ENCODE data around the gene GALNT7.
"Not testable (repeated sequence)": the region's sequence is repeated elsewhere in the genome, so short reads cannot be mapped to it uniquely, and the experiment has no call there.

Gene GALNT7

DNA sequence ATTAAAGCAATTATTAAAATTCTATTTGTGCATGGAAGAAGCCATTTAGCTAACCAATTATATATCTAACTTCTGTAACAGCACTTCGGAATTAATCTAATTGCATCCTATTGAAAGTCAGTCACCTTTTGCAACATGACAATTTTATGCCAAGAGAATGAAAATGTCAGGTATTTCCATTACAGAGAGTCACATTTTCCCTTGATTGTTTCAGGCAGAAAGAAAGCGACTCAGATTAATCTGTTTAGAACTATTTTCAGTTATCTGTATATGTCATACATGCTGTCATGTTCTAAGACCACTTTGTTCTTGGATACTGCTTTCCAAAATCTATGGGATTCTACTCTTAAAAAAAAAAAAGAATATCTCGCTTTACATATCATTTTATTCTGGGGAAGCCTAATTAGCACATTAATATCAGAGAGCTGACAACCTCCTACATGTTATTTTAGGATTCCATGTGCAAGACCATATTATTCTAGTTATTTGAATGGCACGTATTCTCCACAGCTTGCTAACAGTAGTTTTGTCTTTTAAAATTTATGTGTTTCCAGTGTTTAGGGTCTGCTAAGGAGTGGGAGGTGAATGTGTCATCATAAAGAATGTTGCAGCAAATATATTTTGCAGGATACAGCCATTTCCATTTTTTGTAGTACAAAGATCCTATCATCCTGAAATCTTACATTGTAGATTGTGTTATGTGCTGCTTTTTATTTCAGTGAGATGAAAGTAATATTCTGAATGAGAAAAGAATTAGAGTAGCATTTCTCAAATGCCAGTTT, 31.7 kb downstream of the GALNT7 start:
- no peak for DNase-seq

DNA sequence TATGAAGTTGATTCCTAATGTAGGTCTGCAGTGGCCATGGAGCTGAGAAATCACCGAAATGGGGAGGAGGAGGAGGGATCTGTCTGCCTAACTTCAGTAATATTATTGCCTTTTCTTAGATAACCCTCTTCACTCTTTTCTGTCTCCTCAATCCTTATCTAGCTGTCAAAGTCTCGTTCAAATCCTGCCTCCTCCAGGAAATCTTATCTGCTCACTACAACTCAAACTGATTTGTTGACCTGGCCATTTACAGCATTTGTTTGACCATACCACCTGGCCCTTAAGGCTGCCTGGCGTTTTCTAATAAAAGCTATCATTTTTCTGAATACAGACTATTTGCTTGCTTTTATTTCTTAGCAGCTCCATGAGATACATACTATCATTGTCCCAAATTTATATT, 33.8 kb downstream of the GALNT7 start:
- DNase-seq = no peak

DNA sequence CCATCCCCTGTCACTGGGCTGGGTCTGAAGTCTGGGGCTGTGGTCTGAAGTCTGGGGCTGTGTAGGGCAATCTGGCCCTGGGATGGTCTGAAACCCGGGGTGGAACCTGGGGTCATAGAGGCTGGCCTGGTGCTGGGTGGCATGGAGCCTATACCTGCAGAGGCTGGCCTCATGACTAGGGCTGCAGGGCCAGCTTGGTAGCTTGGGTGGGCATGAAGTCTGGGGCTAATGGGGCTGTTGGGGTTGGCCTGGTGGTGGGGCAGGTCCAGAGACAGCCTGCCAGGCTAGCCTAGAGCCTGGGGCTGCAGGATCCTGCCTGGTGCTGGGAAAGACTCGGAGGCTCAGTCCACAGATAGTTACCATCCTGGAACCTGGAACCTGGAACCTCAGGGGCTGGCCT, 37.0 kb downstream of the GALNT7 start:
- DNase-seq = no peak

DNA sequence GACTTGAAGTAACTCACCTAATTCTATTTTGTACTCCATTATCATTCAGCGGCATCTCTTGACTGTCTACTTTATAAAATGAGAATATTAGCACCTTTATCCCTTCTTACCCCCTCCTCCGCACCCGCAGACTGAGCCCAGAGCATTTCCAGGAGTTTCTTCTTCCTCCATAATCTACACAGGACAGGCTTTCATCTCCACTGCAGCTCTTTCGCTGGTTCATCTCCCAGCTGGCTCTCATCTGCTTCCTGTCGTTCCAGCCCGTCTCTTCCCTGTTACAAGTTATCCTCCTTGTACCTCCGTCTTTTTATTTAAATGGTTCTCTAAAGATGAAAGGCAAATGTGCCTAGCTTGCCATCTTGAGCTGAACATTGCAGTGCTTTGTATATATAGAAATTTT, 39.8 kb downstream of the GALNT7 start:
- DNase-seq = no peak

DNA sequence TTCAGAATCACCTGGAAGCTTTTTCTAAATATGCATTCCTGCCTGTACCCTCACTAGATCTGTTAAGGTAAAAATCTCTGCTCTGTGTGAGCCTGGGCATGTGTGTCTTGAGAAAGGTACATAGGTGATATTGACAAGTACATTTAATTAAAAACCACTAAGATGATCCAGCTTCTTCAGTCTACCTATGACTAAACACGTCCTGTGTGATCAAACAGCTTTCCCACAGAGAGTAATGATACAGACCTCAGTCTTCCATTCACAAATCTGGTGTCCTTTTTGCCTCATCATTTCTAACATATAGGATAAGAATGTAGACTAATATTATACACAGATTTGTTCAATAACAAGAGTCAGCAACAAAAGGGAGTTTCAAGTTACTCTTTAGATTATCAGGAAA, 42.6 kb downstream of the GALNT7 start:
- DNase-seq = no peak

DNA sequence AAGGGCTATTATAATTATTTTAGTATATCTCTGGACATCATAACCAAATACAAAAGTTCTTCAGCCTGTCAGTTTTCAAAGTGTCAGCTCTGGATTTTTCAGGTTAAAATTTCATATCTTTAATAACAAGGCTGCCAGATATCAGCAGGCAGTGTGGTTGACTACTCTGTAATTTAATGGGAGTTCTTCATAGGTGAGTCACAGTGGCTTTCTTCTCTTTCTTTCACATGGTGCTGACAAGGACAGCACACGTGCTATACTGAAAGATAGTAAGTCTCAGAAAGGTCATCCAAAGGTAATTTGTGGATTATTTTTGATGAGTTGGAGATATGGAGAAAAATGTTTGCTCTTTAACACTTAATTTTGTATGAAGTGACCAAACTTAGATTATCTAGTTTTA, 43.2 kb downstream of the GALNT7 start:
- peak; percentile 37 for DNase-seq

DNA sequence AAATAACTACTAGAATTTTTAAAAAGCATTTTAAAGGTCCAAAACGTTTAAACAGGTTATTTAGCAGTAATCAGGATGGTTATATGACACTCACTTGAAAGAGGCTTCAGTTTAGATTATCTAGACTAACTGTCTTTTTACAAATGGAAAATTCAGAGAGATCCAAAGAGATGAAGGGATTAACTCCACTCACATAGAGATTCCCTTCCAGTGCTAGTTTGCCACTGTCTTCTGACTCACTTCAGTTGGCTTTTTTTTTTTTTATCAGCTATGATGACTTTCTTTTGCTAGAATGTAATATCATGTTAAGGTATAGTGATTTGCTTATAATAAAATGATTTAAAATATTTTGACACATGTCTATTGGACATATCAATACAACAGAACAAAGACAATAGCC, 43.8 kb downstream of the GALNT7 start:
- no peak for DNase-seq

DNA sequence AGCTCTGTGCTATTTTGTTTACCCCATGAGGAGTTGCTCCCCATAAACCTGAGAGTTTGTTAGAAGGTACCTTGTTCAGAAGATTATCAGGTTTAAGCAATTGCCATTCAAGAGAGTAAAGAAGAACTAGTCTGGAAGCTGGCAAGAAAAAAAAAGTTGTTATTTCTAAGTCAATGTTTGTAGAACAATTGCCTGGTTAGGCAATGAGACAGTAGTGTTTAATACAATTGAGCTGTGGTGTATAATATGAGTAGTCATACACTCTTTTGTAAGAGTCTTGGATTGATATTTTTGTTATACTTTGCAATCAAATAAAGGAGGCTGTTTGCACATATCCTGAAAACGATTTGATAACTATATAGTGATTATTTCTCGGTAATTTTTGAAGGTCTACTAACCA, 44.7 kb downstream of the GALNT7 start:
- no peak for DNase-seq

DNA sequence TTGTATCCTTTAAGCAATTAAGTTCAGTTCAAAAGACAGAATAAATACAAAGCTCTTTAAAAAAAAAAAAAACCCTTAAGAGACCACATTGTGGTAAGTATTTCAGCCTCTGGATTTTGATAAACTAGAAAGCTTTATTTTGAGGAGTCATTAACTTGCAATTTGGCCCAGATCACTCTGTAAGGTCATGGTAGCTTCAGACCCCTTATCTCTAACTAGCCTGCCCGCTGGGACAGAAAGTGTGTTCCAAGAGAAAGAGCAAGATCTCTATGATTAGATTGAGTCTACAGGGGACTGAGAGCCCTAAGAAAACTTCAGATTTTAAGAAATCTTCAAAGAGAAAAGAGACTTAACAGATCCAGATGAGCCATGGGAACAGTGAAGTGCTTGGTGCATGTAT, 45.6 kb downstream of the GALNT7 start:
- peak; percentile 68 for DNase-seq

DNA sequence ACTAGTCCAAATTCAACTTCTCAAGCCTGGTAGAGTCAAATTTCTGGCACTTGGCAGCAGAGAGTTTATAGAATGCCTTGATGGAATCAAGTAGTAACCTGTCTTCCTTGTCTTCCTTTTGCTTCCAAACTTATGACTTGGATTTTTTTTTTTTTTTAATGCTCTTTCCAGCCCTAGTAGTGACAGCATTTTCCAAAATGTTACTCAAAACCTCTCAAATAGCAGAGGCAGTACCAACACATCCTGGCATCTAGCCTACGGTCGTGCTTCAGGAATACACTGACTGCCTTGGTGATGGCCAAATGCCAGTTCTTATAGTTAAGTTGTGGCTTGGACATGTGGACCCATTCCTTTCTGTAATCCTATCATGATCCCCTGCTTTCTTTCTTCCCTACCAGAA, 46.0 kb downstream of the GALNT7 start:
- DNase-seq = no peak

DNA sequence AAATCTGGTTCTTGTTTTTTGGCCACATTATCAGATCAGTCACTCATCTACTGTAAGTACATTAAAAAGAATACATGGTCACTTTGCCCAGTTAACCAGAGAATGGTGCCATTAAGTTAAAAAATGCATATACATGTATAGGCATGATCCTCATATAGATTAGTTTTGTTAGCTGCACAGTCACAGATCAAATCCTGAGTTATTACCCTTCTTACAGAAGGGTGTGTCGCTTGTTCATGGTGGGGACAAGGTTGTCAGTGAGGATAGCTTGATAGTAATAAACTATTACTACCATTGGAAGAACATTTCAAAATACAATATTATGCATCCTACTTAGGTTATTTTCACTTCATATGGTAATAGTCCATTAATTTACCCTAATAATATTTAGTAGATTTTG, 48.5 kb downstream of the GALNT7 start:
- no peak for DNase-seq

DNA sequence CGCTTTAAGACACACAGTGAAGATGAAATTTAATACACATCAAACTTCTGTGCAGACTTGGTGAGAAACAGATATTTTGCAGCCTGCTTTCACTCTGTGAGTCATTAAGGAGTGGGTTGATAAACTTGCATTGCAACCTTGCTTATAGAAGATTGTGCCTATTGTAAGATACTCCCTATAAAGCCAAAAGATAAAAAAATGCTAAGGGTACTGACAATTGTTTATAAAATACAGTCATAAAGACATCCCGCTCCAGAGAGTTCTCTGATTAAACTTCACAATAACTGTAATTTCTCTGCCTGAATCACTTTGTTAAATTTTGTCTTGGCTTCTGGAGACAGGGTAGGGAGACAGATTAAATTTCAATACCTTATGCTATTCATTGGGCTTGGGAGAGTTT, 49.1 kb downstream of the GALNT7 start:
- DNase-seq = peak; percentile 58

DNA sequence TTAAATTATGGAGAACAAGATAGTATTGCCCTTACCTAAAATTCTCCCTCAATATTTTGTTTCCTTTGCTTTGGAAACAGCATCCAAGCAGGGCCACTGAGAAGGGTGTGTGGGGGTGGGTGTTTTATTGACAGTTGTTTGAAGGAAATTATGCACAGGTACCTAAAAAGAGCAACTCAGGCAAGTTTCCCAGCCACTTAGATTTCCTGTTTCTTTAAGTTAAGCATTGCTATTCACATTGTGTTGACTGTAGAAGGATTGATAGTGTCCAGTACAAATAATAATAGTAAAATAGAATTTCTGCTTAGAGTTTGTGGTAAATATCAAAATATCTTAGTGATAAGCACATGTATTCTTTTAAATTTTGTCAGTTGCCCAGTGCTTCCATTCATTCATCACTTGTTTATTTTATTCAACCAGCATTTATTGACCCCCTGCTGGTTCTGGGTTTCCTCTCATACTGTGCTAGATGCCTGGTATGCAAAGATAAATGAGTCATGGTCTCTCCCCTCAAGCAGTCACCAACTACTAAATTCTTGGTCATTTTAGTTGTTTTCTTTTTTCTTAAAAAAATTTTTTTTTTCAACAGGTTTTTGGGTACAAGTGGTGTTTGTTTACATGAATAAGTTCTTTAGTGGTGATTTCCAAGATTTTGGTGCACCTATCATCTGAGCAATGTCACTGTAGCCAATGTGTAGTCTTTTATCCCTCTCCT, 50.0 kb downstream of the GALNT7 start:
- peak; percentile 57 for DNase-seq

DNA sequence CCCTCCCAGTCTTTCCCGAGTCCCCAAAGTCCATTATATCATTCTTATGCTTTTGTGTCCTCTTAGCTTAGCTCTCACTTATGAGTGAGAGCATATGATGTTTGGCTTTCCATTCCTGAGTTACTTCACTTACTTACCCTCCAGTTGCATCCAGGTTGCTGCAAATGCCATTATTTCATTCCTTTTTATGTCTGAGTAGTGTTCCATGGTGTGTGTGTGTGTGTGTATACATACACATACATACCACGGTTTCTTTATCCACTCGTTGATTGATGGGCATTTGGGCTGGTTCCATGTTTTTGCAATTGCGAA, 50.5 kb downstream of the GALNT7 start:
- not testable (repeated sequence) for DNase-seq

DNA sequence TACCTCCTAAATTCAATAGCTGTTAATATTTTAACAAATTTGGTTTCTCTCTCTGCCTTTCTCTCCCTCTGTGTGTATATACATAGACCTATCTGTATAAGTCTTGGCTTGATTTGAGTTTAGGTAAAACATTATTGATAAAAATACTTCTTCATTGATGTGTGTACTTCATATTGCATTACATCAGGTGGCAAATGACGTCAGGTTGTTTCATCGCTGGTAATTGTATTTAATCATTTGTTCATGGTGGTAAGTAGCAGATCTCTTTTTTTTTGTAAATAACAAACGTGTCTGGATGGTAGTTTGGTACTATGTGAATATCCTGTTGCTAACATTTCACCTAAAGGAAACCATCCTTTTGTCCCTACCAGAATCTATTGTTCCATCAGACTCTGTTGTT, 55.1 kb downstream of the GALNT7 start:
- no peak for DNase-seq

DNA sequence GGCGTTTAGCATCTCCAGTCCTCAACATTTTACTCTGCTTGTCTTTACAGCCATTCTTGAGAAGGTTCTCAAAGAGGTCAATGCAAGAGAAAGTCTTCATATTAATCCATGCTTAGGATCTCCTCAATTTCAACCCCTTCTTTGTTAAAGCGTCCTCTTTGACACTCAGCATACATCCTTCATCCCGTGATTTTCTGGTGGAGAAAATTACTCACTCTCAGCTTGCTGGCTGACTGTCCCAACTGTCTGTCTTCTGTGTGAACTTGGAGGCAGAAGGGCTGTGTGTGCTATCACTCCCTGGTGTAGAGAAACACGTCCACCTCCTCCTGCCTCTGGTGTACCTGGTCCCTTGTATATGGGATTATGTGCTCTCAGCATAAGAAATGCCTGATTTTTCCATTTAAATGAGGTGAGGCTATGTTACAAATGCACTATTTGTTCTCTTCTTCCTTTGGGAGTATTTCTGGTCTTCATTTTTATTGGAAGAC, 57.8 kb downstream of the GALNT7 start:
- no peak for DNase-seq

DNA sequence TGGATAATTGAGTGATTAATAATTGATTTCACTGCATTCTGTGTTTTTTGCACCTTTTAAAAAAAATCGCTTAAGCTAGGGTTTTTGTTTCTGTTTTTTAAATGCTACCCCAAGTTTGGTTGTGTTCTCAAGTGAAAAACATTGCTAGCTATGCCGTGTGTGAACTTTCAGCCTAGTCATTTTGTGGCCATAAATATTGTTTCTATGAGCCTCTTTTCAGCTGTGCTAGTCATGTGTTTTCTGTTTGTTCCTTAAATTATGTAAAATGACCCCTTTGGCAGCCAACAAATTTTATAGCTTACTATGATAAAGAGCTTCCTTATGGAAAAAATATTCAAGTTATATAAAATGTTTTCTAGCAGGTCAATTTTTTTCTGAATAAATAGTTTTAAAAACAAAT, 59.1 kb downstream of the GALNT7 start:
- DNase-seq = peak; percentile 69

DNA sequence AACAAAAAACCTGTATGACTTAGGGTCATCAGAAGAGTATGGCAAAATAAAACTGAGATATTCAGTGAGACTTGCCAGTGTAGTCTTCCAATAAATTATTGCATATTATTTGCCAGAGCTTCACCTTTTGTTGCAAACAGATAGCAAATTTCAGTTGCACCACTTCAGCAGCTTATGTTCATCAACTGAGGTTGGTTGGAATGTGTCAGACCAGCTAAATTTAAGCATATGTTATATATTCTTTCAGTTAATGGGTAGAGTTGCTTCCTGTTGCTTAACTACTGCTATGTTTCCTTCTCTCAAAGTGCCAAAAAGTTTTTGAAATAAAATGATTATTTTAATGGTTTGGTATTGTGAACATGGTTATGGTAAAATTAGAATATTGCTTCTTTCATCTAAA, 61.5 kb downstream of the GALNT7 start:
- no peak for DNase-seq

DNA sequence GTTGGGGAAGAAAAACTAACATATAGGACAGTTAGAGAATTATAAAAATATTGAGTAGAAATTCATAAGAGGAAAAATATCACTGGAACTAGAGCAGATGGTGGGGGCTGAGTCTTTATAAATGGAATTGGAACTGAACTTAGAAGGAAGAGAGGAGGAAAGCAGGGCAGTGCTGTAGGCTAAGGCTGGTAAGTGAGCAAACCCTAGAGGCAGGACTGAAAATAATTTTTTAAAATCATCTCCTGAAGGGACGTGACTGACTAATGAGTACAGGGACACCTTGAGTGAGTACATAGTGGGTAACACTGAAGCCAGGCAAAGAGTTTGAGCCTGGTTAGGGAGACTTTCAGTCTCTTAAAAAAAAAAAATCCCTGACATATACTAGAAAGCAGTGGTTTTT, 63.3 kb downstream of the GALNT7 start:
- DNase-seq = peak; percentile 61

DNA sequence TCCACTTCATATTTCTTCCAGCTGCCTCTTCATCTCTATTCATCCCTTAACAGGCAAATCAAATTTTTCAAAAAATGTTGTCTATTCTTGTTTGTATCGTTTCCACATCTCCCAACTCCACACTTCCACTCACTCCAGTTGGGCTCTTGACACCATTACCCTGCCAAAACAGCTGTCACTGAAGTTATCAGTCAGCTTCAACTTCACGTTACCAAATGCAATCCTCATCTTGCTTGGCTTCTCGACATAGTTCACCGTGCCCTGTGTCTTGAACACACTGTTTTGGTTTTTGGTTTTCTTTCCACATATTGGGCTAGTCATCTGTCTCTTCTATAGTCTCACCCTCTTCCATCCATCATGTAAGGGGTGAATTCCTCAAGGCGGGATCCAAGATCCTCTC, 65.2 kb downstream of the GALNT7 start:
- DNase-seq = no peak

DNA sequence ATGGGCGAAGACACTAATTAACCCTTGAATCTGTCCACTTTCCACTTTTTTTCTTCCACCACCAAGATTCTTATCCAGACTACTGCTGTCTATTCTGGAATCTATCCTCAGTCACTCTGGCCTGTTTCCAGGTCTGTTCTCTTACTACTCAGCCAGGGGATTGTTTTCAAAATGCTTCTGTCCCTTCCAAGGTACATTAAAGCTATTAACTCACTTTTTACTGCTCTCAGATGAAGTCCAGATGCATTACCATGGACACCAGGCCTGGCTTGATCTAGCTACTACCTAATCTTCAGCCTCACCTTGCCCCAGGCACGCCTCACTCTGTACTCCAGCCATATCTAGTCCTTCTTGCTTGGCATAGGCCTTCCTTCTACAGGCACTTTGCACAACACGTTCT, 66.4 kb downstream of the GALNT7 start:
- DNase-seq = no peak

DNA sequence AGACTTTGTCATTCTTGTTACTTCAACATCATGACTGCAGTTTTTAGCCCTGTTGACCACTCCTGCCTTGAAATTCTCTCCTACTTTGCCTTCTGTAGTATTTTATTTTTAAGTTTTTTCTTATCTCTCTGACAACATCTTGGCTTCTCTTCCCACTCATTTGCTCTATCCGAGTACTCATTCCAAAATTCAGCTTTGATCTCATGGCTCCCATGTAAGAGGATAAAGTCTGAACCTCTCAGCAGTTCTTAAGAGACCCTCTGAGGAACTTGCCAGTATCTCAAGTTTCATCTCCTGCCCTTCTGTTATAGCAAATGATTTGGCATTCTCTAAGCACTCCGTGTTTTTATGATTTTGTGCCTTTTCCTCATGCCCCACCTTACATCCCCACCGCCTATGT, 67.7 kb downstream of the GALNT7 start:
- DNase-seq = no peak

DNA sequence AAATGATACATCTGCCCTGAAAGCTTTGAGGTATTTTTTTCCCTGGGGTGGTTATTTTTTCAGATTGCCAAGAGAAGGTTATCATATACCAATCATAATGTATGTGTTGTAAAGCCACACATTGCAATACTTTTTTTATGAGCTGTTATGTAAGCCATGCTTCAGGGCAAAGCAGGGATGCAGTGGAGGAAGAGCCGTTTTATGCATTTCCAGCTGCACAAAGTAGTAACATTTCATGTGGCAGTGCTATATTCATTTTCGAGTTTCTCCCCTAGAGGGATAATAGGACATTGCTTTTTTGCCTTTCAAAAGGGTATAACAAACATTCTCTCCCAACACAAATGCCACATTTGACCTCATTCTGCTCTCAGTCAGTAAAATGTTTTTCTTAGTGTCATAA, 68.5 kb downstream of the GALNT7 start:
- DNase-seq = no peak

DNA sequence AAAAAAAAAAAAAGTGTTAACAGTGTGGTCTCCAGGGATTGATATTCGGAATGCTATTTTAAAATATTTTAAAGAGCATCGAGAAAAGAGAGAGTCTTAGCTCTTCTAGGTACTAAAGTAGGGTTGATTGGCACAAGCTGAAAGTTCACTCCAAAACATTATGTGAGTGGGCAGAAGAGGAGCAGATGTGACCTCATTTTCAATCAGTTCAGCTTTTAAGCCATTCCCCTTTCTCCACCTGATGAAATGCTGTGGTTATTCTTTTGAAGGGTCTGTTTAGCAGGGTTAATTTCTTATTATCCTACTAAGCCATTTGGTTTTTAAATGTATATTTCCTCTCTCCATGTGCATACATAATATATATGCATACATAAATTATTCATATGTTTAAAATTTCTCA, 69.2 kb downstream of the GALNT7 start:
- no peak for DNase-seq

DNA sequence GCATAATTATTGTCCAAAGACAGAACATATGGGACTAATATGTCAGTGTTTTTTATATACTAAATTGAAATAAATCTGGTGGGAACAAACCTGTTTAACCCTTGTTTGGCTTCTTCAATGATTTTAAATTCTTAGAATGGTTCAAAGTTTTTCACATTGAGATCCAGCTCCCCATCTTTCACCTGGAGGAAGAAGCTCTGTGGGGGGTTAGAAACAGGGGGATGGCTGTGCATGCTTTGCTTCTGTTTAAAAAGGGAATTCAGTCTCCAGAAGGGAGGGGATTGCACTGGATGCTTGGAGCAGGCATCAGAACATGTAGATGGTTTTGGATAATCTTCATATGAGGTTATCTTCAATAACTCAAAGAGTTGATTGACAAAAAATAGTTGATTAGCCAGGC, 72.1 kb downstream of the GALNT7 start:
- DNase-seq = no peak
